HFFc6 (cell line): Measurements from ENCODE around the gene ARHGAP32. TPM values are rescaled to one million over a fixed set of nuclear protein-coding genes. Genes with fewer than 3 reads are reported as not detected.

Source experiments
- DNase-seq: peaks from one replicate; pipeline ENCODE4 v3.0.0-alpha.2; 2018
- H3K27ac Mint-ChIP-seq: 2 replicates; pipeline ENCODE4 v1.8.0; 2020; ENCODE audit warnings: mild to moderate bottlenecking, mixed read lengths
- H3K27me3 Mint-ChIP-seq: 2 replicates; pipeline ENCODE4 v1.8.0; 2021; ENCODE audit warnings: mild to moderate bottlenecking, moderate library complexity, mixed read lengths; ENCODE audit not compliant: insufficient read depth
- H3K36me3 Mint-ChIP-seq: 2 replicates; pipeline ENCODE4 v1.8.0; 2021; ENCODE audit warnings: low read depth, mixed read lengths
- H3K4me1 Mint-ChIP-seq: 2 replicates; pipeline ENCODE4 v1.8.0; 2020; ENCODE audit warnings: low read depth, mixed read lengths
- H3K4me3 Mint-ChIP-seq: 2 replicates; pipeline ENCODE4 v1.8.0; 2020; ENCODE audit warnings: mild to moderate bottlenecking, moderate library complexity, mixed read lengths
- H3K9me3 Mint-ChIP-seq: 2 replicates; pipeline ENCODE4 v1.8.0; 2020; ENCODE audit warnings: mild to moderate bottlenecking, mixed read lengths
- CTCF ChIP-seq: fragments of 200-600 bp; sonication (generic); IDR thresholded peaks from 2 replicates; pipeline ENCODE4 v1.5.0; 2021; ENCODE audit warnings: antibody characterized with exemption, mild to moderate bottlenecking
- total RNA-seq, 6 experiments: library from RNA; stranded (reverse); fragmentation: NEBNext Ultra II Directional; extraction: Animal tissue kit (Norgen Biotek cat#: 25700); gene quantifications; 2 replicates in 1 of 6; 3 replicates in 5 of 6; pipeline ENCODE4 v1.2.3, GENCODE V29; 2021

The ARHGAP32 gene
- total RNA-seq, 6 experiments from 2014 or later: 7.6 to 8.7 (median 8.0) TPM

DNA sequence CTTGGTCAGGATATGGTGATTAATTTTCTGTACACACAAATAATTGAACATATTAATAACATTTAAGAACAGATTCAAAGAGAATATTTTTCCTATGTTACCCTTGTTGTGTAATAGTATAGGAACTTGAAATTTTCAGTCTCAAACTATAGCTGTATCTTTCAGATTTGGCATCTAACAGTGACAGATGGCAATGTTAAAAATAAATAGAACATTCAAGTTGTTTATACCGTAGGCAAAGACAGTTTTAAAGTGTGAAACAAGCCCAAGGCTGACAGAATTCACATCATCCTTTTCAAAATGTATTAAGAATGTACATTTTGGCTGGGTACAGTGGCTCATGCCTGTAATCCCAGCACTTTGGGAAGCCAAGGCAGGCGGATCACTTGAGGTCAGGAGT, 156.9 kb downstream of the ARHGAP32 start:
- Mint-ChIP-seq H3K9me3 (no peaks in the 10 kb centered on the region), H3K27me3 (peaks cover 3% of the 10 kb centered on the region), H3K36me3 (no peaks in the 10 kb centered on the region; the same call in 1 of the 2 replicates), H3K27ac (no peak overlapping the region), H3K4me1 (no peaks in the 10 kb centered on the region), H3K4me3 (no peak overlapping the region)
- DNase-seq: no peak
- no peak for TF ChIP-seq CTCF

GRCh38 chr11:129034001-129034400, 158.1 kb downstream of the ARHGAP32 start:
- TF ChIP-seq CTCF: no peak
- Mint-ChIP-seq H3K27me3 (peaks cover 3% of the 10 kb centered on the region), H3K9me3 (no peaks in the 10 kb centered on the region), H3K36me3 (no peaks in the 10 kb centered on the region; the same call in 1 of the 2 replicates), H3K27ac (no peak overlapping the region), H3K4me1 (no peaks in the 10 kb centered on the region), H3K4me3 (no peak overlapping the region)
- DNase-seq: no peak

DNA sequence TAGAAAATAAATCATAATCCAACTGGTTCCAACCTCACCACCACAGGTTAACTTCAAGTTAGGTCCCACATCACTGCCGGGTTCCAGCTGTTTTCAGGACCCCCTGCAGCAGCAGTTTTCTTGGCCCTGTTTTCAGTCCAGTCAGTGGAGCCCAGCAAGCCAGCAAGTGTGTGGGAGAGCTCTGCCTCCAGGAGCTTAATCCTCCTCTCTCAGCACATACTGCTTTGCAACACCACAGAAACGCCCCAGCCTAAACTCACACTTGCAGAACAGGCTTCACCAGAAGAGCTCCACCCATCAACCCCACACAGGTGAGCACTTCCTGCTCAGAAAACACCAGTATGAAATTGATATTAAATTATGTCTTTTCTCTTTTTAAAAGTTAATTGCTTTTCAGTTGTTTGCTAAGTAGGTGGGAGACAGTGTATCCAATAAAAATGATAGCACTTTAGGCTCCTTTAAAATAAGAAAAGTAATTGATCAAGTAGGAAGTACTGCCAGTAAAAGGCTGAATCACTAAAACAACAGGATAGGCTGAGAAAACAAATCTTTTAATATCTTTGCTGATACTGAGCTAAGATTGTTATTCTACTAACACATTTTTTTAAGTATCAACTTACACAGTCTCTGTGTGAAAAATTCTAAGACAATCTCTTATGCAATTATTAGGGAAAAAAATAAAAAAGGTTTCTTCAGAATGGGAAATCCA, 168.0 kb downstream of the ARHGAP32 start:
- Mint-ChIP-seq H3K27ac (no peak overlapping the region), H3K4me3 (no peak overlapping the region), H3K4me1 (peaks cover 8% of the 10 kb centered on the region; the same call in 1 of the 2 replicates), H3K27me3 (peaks cover 3% of the 10 kb centered on the region; the same call in 1 of the 2 replicates), H3K36me3 (no peaks in the 10 kb centered on the region; the same call in 1 of the 2 replicates), H3K9me3 (no peaks in the 10 kb centered on the region)
- DNase-seq: no peak
- TF ChIP-seq CTCF: no peak

- Mint-ChIP-seq H3K4me3 (no peak overlapping the region), H3K27ac (no peak overlapping the region), H3K27me3 (peaks cover 3% of the 10 kb centered on the region; the same call in 1 of the 2 replicates), H3K9me3 (no peaks in the 10 kb centered on the region), H3K4me1 (peaks cover 8% of the 10 kb centered on the region; the same call in 1 of the 2 replicates), H3K36me3 (no peaks in the 10 kb centered on the region)
- no peak for DNase-seq
- TF ChIP-seq CTCF: no peak
Measured at GRCh38 chr11:129021295-129021694, 170.8 kb downstream of the ARHGAP32 start.

- H3K36me3 Mint-ChIP-seq: no peaks in the 10 kb centered on the region
- H3K27ac Mint-ChIP-seq: no peak overlapping the region
- peaks cover under 1% of the 10 kb centered on the region; the same call in 1 of the 2 replicates for H3K4me1 Mint-ChIP-seq
- no peaks in the 10 kb centered on the region for H3K9me3 Mint-ChIP-seq
- TF ChIP-seq CTCF: no peak
- H3K4me3 Mint-ChIP-seq: no peak overlapping the region
- no peak for DNase-seq
- H3K27me3 Mint-ChIP-seq: peaks cover 2% of the 10 kb centered on the region; the same call in 1 of the 2 replicates
Measured at GRCh38 chr11:129018991-129019390, 173.1 kb downstream of the ARHGAP32 start.
